Prostate gland (tissue), 2 donors: ENCODE data around the gene SRSF5. TPM values are rescaled to one million over a fixed set of nuclear protein-coding genes. Genes with fewer than 3 reads are reported as not detected.

Experiments used
- DNase-seq: peaks from one replicate; pipeline ENCODE4 v3.0.0-alpha.2; 2019; ENCODE audit warnings: low spot score
- H3K27ac ChIP-seq, 2 donors: fragments of 200-600 bp; sonication (generic); 2 replicates each; pipeline ENCODE4 v1.5.1; 2017 to 2019
- H3K27me3 ChIP-seq: fragments of 200-600 bp; sonication (generic); replicated peaks from 2 replicates; pipeline ENCODE4 v1.5.1; 2019; ENCODE audit not compliant: insufficient read depth
- H3K36me3 ChIP-seq, 2 donors: fragments of 200-600 bp; sonication (generic); 1 replicate in 1 of 2; 2 replicates in 1 of 2; pipeline versions ENCODE4 v1.5.1 to v1.8.1; 2017 to 2019
- H3K4me1 ChIP-seq: fragments of 200-600 bp; sonication (generic); replicated peaks from 2 replicates; pipeline ENCODE4 v1.5.1; 2019
- H3K4me3 ChIP-seq, 2 donors: fragments of 200-600 bp; sonication (generic); 2 replicates each; pipeline ENCODE4 v1.5.1; 2017 to 2019
- H3K9me3 ChIP-seq: fragments of 200-600 bp; sonication (generic); 2 replicates; pipeline ENCODE4 v1.5.1; 2017
- CTCF ChIP-seq, 4 experiments: fragments of 200-600 bp in 2 of 4; fragments of 450-650 bp in 2 of 4; sonication (generic) in 2 of 4; IDR thresholded peaks; 1 replicate in 3 of 4; 2 replicates in 1 of 4; pipeline ENCODE4 v1.5.1; 2016 to 2019; ENCODE audit warnings: antibody characterized with exemption in 4 of 4, mild to moderate bottlenecking in 2 of 4, moderate library complexity in 2 of 4
- POLR2A ChIP-seq: fragments of 450-650 bp; IDR thresholded peaks from one replicate; pipeline ENCODE4 v1.6.1; 2016; ENCODE audit warnings: antibody characterized with exemption, mild to moderate bottlenecking
- POLR2AphosphoS5 ChIP-seq: sonication (generic); formaldehyde crosslinking; IDR thresholded peaks from one replicate; pipeline ENCODE4 v1.6.1; 2017; ENCODE audit warnings: antibody characterized with exemption
- WGBS: methylation state at CpG from one replicate; pipeline ENCODE4 v1.1.5; 2018; 5-methylcytosine and 5-hydroxymethylcytosine counted together
- intact Hi-C: fragments of 100-400 bp; cut with DNase I; formaldehyde crosslinking; loops from one replicate; pipeline ENCODE4 v1.14.2; 2022
- total RNA-seq, 2 donors: library from RNA; depleted of rRNA; stranded (reverse); fragments of >200 nt; gene quantifications; one replicate each; pipeline ENCODE4 v1.1.0, GENCODE V29; 2016

The SRSF5 gene
- total RNA-seq, 2 donors from 2014 or later, result 206 to 338 TPM

GRCh38 chr14:69752773-69753172 is 14.2 kb upstream of the SRSF5 start:
- DNase-seq, result no peak
- TF ChIP-seq POLR2AphosphoS5 (no peak), POLR2A (no peak), CTCF (IDR thresholded peaks at IDR 0.05) (no peak)
- H3K4me1 ChIP-seq, result no peaks in the 10 kb centered on the region
- H3K36me3 ChIP-seq, result no peaks in the 10 kb centered on the region
- no peak overlapping the region for H3K27ac ChIP-seq
- WGBS, result 39% methylated on average over 1 of the region's 1 CpG
- no peaks in the 10 kb centered on the region for H3K9me3 ChIP-seq
- intact Hi-C loops, result no loop called here
- H3K27me3 ChIP-seq, result no peaks in the 10 kb centered on the region
- H3K4me3 ChIP-seq, result no peak overlapping the region

DNA sequence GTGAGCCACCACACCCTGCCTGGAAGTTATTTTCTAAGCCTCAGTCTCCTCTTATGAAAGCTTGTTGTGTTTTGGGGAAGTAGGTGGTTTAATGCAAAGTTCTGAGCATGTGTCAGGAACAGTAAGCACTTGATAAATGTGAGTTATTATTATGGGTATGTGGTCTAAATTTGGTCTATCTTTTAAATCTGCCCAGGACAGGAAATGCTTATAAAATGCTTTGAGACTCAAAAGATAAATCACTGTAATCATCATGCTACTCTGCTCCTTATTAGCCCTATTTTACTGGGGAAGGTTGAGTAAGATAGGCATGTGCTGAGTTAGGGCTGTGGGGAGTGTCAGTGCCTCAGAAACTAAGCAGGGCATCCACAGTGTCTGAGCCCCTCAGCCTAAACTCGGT is 13.1 kb upstream of the SRSF5 start:
- no peak for TF ChIP-seq POLR2A
- TF ChIP-seq POLR2AphosphoS5, result no peak
- no peak for TF ChIP-seq CTCF (IDR thresholded peaks at IDR 0.05)
- Histone ChIP-seq H3K4me1 (no peaks in the 10 kb centered on the region), H3K4me3 (no peak overlapping the region), H3K9me3 (no peaks in the 10 kb centered on the region), H3K36me3 (no peaks in the 10 kb centered on the region), H3K27me3 (no peaks in the 10 kb centered on the region), H3K27ac (no peak overlapping the region)
- no peak for DNase-seq
- WGBS, result 92% methylated on average over 1 of the region's 1 CpG
- intact Hi-C loops, result no loop called here

DNA sequence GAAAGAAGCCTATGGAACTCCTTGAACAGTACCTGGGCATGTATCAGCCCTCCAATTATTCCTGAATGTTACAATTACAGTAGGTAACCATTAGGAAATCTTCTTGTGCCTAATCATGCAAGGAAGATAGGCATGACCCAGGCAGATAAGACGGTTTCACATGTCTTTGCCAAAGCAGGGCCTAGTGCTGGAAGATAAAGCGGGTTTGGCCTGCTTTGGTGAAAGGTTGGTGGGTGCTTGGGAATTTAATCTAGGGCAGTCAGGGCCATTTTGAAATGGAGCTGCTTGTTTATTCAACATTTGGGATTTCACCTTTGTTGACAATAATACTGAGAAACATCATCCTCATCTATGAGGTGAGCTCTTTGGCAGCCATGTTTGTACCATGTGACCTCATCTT is 12.5 kb upstream of the SRSF5 start:
- DNase-seq, result no peak
- TF ChIP-seq CTCF (IDR thresholded peaks at IDR 0.05) (no peak), POLR2A (no peak), POLR2AphosphoS5 (no peak)
- Histone ChIP-seq H3K27me3 (no peaks in the 10 kb centered on the region), H3K27ac (peak overlapping the region in 1 of 2 donors; percentile 85), H3K4me3 (no peak overlapping the region), H3K4me1 (no peaks in the 10 kb centered on the region), H3K36me3 (no peaks in the 10 kb centered on the region), H3K9me3 (no peaks in the 10 kb centered on the region)
- WGBS, result 98% methylated on average over 2 of the region's 2 CpGs
- intact Hi-C loops, result no loop called here

GRCh38 chr14:69755296-69755695 is 11.6 kb upstream of the SRSF5 start:
- Histone ChIP-seq H3K4me3 (no peak overlapping the region), H3K27ac (peak overlapping the region; percentile 69 to 85), H3K4me1 (no peaks in the 10 kb centered on the region), H3K36me3 (no peaks in the 10 kb centered on the region), H3K9me3 (no peaks in the 10 kb centered on the region), H3K27me3 (no peaks in the 10 kb centered on the region)
- intact Hi-C loops, result no loop called here
- no peak for DNase-seq
- TF ChIP-seq CTCF (IDR thresholded peaks at IDR 0.05), result no peak
- no peak for TF ChIP-seq POLR2A
- no peak for TF ChIP-seq POLR2AphosphoS5

DNA sequence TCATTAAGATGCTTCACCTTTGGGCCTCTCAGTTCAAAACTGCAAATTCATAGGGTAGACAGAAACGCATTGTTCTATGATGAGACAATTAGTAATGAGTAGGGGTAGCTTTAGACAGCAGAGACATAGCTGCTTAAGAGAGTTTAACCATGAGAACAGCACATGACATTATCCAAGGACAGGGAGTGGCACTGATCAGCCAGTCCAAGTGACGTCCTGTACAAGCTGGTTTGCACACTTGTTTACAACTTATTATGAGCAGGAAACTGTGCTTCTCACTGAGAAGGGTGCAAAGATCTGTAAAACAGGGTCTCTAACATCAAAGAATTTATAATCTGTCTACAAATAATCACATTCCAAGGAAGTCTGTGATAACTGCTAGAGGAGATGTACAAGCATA is 11.2 kb upstream of the SRSF5 start:
- Histone ChIP-seq H3K27ac (peak overlapping the region; percentile 69 to 85), H3K36me3 (no peaks in the 10 kb centered on the region), H3K9me3 (no peaks in the 10 kb centered on the region), H3K4me1 (no peaks in the 10 kb centered on the region), H3K27me3 (no peaks in the 10 kb centered on the region), H3K4me3 (no peak overlapping the region)
- TF ChIP-seq POLR2AphosphoS5 (peak; percentile 83), CTCF (IDR thresholded peaks at IDR 0.05) (no peak)
- DNase-seq, result peak; percentile 62
- intact Hi-C loops, result no loop called here
- WGBS, result 52% methylated on average over 2 of the region's 2 CpGs
